Activated CD4-positive, alpha-beta T cell treated with anti-CD3 and anti-CD28 coated beads, Interleukin-2, amount 50 U/mL, for 4 hours (primary cell): ENCODE data around the gene PGBD5.

Experiments used
- DNase-seq, 2 experiments: peaks; one replicate each; pipeline ENCODE4 v3.0.0-alpha.2; 2020

PGBD5 gene

DNA sequence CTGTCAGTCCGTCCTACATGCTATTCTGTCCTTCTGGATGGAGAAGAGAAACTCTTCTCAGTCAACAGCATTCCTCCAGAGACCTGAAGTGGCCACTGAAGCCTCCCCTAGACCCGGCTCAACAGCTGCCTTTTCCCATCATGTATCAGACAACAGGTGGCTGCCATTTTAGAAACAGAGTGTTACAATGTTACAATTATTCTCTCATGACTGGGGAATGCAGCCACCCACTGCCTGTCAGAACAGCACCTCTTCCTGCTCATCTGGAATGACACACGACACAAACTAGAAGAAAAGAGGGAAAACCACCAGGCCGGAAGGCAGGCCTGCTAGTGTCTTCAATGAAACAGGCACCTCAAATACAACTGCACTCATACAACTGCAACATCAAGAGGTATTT, 105.3 kb downstream of the PGBD5 start:
- no peak for DNase-seq

GRCh38 chr1:230319014-230319747, 107.0 kb downstream of the PGBD5 start:
- DNase-seq = no peak

DNA sequence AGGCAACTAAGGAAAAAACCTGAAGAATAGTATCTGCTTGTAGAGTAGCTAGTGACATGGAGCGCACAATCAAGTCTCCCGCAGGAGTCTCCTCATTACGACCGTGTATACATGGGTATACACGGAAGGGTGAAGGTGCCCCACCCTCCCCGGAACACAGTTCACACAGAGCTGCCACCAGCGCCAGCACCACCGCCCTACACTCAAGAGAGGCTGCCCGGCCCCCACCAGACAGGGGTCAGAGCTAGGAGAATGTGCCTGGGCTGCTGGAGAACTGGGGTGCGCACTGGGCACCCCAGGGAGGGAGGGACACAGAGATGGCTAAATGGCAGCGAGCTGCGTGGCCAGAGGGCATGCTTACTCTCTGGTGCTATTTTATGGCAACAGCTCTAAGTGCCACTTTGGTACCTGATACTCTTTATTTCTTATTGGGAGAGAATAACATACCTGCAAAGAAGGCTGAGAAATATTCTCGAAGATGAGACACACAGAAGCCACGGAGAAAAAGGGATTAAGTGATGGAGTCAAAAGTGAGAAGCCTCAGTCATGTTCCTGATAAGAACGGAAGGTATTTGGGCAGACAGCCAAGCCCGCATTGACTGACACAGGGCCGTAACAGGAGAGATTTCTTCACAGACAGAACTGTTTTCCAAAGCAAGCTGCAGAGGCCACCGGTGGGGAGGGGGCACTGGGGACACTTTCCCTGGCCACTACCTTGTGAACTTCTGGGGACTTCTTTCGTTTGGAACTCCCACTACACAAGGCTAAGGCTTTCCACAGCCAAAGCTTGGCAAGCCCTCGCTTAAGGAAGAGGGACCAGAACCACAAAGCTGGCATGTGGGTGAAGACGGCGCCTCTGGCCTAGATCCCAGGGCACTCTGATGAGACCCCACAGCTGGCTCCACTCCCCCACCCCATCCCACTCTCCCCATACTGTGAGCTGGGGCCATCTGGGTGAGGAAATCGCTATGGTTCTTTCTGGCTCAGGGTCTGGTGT, 108.0 kb downstream of the PGBD5 start:
- no peak for DNase-seq

DNA sequence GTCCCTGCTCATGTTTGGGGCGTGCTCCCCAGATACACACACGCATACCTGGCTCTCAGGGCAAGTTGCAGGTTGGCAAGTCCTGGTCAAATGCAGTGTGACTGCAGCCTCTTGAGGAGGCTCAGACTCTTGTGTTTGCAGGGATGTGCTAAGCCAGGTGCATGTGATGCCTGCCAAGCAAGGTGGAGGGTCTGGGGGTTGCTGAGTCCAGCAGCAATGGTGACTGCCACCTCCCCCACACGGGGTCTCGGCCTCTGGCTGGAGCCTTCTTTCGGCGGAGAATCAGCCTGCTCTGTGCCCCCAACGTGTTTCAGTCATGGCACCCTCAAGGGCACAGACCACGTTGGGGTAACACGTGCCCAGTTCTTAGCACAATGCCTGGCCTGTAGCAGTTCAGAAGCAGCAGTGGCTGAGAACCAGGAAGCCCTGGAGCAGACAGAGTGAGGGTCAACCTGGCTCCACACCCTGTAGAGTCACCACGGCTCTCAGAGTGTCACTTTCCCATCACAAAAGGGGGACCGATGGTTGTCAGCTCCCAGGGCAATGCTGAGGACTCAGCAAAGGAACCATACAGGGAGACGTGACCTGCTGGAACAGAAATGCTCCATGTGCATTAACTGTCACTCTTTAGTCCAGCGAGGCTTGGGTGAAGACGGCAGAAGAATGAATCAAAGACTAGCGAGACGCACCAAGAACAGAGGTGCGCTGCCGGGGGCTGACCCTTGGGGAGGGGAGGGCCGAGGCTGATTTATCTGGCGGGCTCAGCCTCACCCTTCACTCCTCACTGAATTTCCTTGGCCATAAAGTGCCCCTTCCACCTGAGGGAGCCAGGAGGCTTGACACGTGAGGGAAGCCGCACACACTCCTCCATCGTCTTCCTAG, 109.0 kb downstream of the PGBD5 start:
- DNase-seq = no peak

DNA sequence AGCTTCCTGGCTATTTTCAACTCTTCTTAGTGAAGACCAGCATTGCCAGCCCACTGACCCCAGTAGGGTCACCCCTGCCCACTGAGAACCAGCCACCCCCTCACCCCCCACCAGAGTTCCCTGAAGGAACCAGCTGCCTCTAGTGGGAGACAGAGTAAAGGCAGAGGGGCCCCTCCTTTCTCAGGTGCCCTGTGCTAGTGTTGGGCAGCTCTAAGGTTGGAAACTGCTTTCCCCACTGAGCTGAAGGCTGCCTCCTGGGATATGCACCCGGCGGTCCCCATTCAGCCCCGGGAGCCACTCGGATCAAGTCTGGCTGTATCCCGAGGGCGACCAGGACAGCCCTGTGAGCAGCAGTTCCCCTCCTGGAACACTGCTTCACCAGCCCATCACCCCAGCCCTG, 111.0 kb downstream of the PGBD5 start:
- no peak for DNase-seq

DNA sequence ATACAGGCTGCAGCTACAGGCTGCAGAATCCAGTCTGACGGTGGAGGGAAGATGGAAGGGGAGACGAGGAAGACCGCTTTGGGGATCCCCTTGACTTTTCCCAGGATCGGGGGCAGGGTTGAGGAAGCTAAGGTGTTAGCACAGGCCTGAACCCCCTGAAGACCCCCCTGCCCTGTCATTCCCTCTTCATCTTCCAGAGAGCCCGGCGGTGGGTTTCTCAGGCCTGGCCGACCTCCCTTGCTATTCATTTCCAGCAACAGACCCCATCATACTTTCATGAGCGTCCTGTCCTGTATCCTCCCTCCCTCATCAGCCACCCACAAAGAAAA, 112.0 kb downstream of the PGBD5 start:
- DNase-seq = no peak

DNA sequence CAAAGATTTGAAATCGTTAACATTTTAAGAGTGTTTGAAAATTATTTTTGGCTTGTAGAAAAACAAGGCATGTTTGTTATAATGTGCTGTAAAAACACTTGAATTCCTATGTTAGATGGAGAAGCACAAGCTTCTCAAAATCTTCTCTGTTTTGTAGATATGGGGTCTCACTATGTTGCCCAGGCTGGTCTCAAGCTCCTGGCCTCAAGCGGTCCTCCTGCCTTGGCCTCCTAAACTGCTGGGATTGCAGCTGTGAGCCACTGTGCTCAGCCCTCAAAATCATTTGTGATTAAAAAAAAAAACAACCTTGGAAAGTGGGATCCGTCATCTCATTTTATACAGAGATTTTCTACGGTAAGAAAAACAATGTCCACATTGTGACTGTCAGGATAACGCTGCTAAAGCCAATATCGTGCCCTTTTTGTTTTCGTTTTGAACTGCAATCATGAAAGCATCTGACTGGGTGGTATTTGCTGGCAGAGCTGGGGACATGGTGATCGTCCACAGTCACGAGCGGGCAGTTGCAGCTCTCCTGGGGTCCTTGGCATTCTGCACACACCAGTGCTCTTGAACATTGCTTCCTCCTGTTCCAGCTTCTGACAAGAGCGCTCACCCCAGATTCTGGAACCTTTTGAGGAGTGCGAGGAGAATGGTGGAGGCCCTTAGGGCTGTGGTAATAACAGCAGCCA, 112.5 kb downstream of the PGBD5 start:
- DNase-seq = no peak

GRCh38 chr1:230312676-230313075, 113.5 kb downstream of the PGBD5 start:
- no peak for DNase-seq

DNA sequence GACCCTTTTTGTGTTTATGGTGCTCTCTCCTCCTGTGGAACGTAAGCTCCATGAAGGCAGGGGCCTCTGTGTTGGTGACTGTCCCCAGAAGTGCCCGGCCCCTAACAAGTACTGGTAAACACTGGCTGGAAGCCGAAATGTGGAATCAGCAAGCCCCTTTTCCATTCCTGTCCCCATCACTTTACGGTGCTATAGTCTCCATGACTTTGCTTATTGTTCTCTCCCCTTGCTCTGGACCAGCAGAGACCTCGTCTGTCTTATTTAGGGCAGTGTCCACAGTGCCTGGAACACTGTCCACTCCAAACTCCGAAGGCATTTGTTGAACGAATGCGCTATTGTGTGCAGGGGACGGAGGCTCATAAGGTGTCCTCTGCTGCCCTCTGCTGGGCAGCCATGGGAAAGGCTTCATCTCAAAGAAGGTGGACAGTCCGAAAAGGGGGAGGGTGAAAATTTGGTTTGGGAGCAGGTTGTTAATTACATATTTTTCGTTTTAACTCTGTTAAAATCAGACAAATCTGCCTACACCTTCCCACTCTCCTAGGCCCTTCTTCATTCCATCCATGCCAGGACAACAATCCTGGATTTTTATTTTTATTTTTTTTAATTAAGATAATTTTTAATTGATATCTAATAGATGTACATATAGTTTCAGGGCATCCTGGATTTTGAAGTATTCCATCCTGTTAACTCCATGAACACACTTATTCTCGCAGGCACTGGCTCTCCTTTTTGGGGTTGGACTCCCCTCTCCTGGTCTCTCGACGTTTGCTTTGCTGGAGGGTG, 115.6 kb downstream of the PGBD5 start:
- peak; percentile 47 to 49 for DNase-seq

DNA sequence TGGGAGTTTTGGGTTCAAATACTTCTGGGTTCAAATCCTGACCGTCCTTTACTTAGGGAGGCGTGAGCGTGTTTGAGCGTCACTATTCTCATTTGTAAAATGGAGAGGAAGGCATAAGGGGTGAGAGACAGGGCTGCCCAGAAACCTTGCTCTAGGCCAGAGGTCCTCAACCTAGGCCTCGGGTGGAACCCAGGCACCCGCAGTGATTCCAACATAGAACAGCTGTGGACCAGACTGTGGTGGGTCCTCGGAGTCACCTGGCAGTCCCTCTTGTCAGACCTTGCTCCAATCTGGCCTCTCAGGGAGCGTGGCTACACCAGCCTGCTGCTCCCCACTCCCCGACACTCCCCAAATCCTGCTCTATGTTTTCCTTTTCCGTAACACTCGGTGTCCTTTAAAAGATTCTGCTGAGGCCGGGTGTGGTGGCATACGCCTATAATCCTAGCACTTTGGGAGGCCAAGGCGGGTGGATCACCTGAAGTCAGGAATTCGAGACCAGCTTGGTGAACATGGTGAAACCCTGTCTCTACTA, 116.4 kb downstream of the PGBD5 start:
- DNase-seq = no peak

- DNase-seq = no peak
These were observed 117.3 kb downstream of the PGBD5 start for GRCh38 chr1:230308821-230309220.

- no peak for DNase-seq
These were observed 118.1 kb downstream of the PGBD5 start for GRCh38 chr1:230308039-230308438.

GRCh38 chr1:230307213-230307612, 118.9 kb downstream of the PGBD5 start:
- no peak for DNase-seq

DNA sequence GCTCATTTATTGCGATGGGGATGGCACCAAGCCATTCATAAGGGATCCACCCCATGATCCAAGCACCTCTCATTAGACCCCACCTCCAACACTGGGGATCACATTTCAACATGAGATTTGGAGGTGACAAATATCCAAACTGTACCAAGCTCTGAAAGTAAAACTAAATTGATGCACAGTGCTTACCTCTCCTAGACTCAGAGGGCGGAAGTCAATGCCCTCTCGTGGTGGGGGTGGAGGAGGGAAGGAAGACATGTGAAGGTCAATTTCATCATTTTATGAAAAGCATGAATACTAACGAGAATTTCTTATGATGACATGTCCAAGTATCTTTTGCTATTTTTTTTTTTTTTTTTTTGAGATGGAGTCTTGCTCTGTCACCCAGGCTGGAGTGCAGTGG, 120.0 kb downstream of the PGBD5 start:
- DNase-seq = no peak

DNA sequence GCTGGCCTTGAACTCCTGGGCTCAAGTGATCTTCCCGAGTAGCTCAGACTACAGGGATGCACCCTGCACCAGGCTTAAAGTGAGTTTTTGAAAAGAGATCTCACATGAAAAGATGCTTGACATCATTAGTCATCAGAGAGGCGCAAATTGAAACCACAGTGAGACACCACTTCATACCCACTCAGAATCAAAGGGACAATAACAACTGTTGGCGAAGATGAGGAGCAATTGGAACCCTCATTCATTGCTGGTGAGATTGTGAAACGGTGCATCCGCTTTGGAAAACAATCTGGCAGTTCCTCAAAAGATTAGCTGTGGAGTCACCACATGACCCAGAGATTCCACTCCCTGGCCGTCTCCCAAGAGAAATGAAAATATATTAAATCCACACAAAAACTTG, 122.3 kb downstream of the PGBD5 start:
- DNase-seq = no peak

- no peak for DNase-seq
These were observed 123.1 kb downstream of the PGBD5 start for GRCh38 chr1:230303069-230303468.

GRCh38 chr1:230301822-230302221, 124.3 kb downstream of the PGBD5 start:
- DNase-seq = no peak

DNA sequence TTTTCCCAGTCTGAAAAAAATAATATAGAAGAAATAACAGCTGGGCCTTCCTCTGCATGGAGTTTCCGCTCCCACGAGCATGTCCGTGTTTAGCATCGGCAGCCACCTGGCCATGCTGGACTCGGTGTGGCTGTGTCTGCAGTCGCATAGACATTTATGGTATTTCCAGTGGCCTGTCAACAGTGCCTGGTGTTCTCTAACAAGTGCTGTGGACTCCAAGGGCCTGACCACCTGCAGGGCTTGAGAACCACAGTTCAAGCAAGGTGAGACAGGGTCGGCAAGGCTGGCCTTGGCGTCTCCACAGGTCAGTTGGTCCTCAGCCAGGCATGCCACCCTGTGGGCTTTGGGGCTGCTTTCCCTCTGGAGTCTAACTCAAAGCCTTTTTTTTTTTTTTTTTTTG, 124.8 kb downstream of the PGBD5 start:
- no peak for DNase-seq

- no peak for DNase-seq
These were observed 125.5 kb downstream of the PGBD5 start for GRCh38 chr1:230300322-230301301.
